Measurements from ENCODE around the gene MLH1. TPM values are rescaled to one million over a fixed set of nuclear protein-coding genes. Genes with fewer than 3 reads are reported as not detected.

MLH1 gene
- total RNA-seq, 2 donors from 2014 or later = 17.5 to 36.5 TPM

GRCh38 chr3:37029516-37030163 lies 36.3 kb downstream of the MLH1 start:
- intact Hi-C loops (cut with DNase I) = no loop called here
- H3K36me3 ChIP-seq = peaks cover 4% of the 10 kb centered on the region
- H3K9ac ChIP-seq (ENCODE audit: low read depth in 2 of 2, low read length in 2 of 2) = no peak overlapping the region
- H3K4me3 ChIP-seq = no peak overlapping the region
- H3K4me1 ChIP-seq = no peaks in the 10 kb centered on the region
- no peak for DNase-seq
- H3K27ac ChIP-seq = no peak overlapping the region
- no peaks in the 10 kb centered on the region for H3K9me3 ChIP-seq
- H3K27me3 ChIP-seq = no peaks in the 10 kb centered on the region
- TF ChIP-seq, protein P1, sequence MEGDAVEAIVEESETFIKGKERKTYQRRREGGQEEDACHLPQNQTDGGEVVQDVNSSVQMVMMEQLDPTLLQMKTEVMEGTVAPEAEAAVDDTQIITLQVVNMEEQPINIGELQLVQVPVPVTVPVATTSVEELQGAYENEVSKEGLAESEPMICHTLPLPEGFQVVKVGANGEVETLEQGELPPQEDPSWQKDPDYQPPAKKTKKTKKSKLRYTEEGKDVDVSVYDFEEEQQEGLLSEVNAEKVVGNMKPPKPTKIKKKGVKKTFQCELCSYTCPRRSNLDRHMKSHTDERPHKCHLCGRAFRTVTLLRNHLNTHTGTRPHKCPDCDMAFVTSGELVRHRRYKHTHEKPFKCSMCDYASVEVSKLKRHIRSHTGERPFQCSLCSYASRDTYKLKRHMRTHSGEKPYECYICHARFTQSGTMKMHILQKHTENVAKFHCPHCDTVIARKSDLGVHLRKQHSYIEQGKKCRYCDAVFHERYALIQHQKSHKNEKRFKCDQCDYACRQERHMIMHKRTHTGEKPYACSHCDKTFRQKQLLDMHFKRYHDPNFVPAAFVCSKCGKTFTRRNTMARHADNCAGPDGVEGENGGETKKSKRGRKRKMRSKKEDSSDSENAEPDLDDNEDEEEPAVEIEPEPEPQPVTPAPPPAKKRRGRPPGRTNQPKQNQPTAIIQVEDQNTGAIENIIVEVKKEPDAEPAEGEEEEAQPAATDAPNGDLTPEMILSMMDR (IDR thresholded peaks at IDR 0.05) = no peak

DNA sequence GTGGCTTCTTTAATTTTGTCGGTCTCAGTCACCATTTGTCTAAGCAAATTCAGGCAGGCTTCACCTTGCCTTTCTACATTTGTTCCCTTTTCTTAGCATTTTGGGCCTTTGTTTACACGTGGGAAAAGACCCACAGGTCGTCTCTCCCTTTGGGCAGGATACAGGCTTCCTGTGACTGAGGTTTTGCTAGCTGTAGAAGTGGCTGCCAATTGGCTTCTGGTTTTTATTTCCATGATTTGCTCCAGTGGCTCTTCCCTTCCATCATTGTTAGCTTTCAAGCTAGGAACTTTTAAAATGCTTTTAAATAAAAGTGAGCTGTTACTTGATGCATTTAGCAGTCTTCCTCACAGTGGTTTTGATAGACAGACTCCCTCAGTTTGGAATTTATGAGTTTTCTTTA lies 37.3 kb downstream of the MLH1 start:
- no peak overlapping the region for H3K4me3 ChIP-seq
- H3K9me3 ChIP-seq = no peaks in the 10 kb centered on the region
- H3K27ac ChIP-seq = no peak overlapping the region
- no peaks in the 10 kb centered on the region for H3K4me1 ChIP-seq
- peaks cover 4% of the 10 kb centered on the region for H3K36me3 ChIP-seq
- H3K27me3 ChIP-seq = no peaks in the 10 kb centered on the region
- no peak overlapping the region for H3K9ac ChIP-seq (ENCODE audit: low read depth in 2 of 2, low read length in 2 of 2)
- TF ChIP-seq, protein P1 (IDR thresholded peaks at IDR 0.05) = no peak
- no peak for DNase-seq
- intact Hi-C loops (cut with DNase I) = no loop called here

- Histone ChIP-seq H3K36me3 (peaks cover 4% of the 10 kb centered on the region), H3K27me3 (no peaks in the 10 kb centered on the region), H3K4me3 (no peak overlapping the region), H3K27ac (no peak overlapping the region), H3K4me1 (no peaks in the 10 kb centered on the region), H3K9me3 (no peaks in the 10 kb centered on the region), H3K9ac (ENCODE audit: low read depth in 2 of 2, low read length in 2 of 2) (no peak overlapping the region)
- intact Hi-C loops (cut with DNase I) = no loop called here
- TF ChIP-seq, protein P1 (IDR thresholded peaks at IDR 0.05) = no peak
- DNase-seq = no peak
Measured at GRCh38 chr3:37031096-37031682, 37.9 kb downstream of the MLH1 start.

DNA sequence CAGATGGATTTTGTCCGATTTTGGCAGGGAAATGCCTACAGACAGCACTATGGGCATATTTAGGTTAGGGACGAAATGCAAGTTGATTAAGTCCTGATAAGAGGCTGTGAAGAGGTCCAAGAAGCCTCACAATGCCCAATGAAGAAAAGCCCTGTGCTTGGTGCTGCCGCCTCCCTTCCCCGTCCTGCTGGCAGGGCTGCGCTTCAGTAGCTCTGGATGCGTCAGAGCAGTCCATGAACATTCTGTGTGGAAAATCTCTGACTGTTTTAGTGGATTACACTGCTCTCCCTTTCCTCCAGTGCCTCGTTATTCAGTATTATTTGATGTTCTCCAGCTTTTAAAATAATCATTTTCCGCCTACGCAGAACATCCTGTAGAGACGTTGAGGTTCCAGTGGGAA lies 39.6 kb downstream of the MLH1 start:
- no peaks in the 10 kb centered on the region for H3K4me1 ChIP-seq
- no peak overlapping the region for H3K9ac ChIP-seq (ENCODE audit: low read depth in 2 of 2, low read length in 2 of 2)
- peaks cover 4% of the 10 kb centered on the region for H3K36me3 ChIP-seq
- intact Hi-C loops (cut with DNase I) = no loop called here
- H3K4me3 ChIP-seq = no peak overlapping the region
- no peaks in the 10 kb centered on the region for H3K9me3 ChIP-seq
- DNase-seq = no peak
- H3K27me3 ChIP-seq = no peaks in the 10 kb centered on the region
- no peak overlapping the region for H3K27ac ChIP-seq
- TF ChIP-seq, protein P1 (IDR thresholded peaks at IDR 0.05) = no peak

- intact Hi-C loops (cut with DNase I) = no loop called here
- Histone ChIP-seq H3K4me1 (no peaks in the 10 kb centered on the region), H3K4me3 (no peak overlapping the region), H3K36me3 (peaks cover 4% of the 10 kb centered on the region), H3K9me3 (no peaks in the 10 kb centered on the region), H3K9ac (ENCODE audit: low read depth in 2 of 2, low read length in 2 of 2) (no peak overlapping the region), H3K27me3 (no peaks in the 10 kb centered on the region), H3K27ac (no peak overlapping the region)
- TF ChIP-seq, protein P1 (IDR thresholded peaks at IDR 0.05) = no peak
- no peak for DNase-seq
Measured at GRCh38 chr3:37037352-37037751, 44.0 kb downstream of the MLH1 start.
